Esophagus muscularis mucosa (tissue), 4 donors: ENCODE measurements around the gene MIGA1. TPM values are rescaled to one million over a fixed set of nuclear protein-coding genes. Genes with fewer than 3 reads are reported as not detected.

Source experiments
- DNase-seq: peaks from one replicate; pipeline ENCODE4 v3.0.0-alpha.2; 2017; ENCODE audit errors: extremely low spot score
- H3K27ac ChIP-seq, 4 donors: fragments of 200-600 bp; sonication (generic); replicated peaks in 1 of 4; 1 replicate in 3 of 4; 2 replicates in 1 of 4; pipeline ENCODE4 v1.5.1; 2016 to 2019; ENCODE audit warnings: mild to moderate bottlenecking in 1 of 4
- H3K27me3 ChIP-seq, 4 donors: fragments of 200-600 bp; sonication (generic); one replicate each; pipeline versions ENCODE4 v1.5.1 to v1.6.0; 2016 to 2019
- H3K36me3 ChIP-seq, 4 donors: fragments of 200-600 bp; sonication (generic); one replicate each; pipeline ENCODE4 v1.5.1; 2016 to 2019
- H3K4me1 ChIP-seq, 4 donors: fragments of 200-600 bp; sonication (generic); one replicate each; pipeline ENCODE4 v1.5.1; 2016 to 2019
- H3K4me3 ChIP-seq, 4 donors: fragments of 200-600 bp; sonication (generic); 1 replicate in 2 of 4; 2 replicates in 2 of 4; pipeline ENCODE4 v1.5.1; 2016 to 2019; ENCODE audit warnings: mild to moderate bottlenecking in 4 of 4, moderate library complexity in 1 of 4
- H3K9me3 ChIP-seq, 4 donors: fragments of 200-600 bp; sonication (generic); 1 replicate in 3 of 4; 2 replicates in 1 of 4; pipeline ENCODE4 v1.5.1; 2016 to 2019
- CTCF ChIP-seq, 3 experiments: fragments of 200-600 bp in 2 of 3; fragments of 450-650 bp in 1 of 3; sonication (generic) in 2 of 3; IDR thresholded peaks; one replicate each; pipeline ENCODE4 v1.5.1; 2017 to 2019; ENCODE audit warnings: antibody characterized with exemption in 3 of 3, mild to moderate bottlenecking in 2 of 3, moderate library complexity in 1 of 3
- EP300 ChIP-seq: sonication (generic); formaldehyde crosslinking; IDR thresholded peaks from one replicate; pipeline ENCODE4 v1.6.1; 2017; ENCODE audit warnings: antibody characterized with exemption
- POLR2A ChIP-seq: fragments of 450-650 bp; IDR thresholded peaks from one replicate; pipeline ENCODE4 v1.6.1; 2017; ENCODE audit warnings: antibody characterized with exemption, moderate library complexity, mild to moderate bottlenecking, low read depth
- POLR2AphosphoS5 ChIP-seq, 2 donors: sonication (generic); formaldehyde crosslinking; IDR thresholded peaks; one replicate each; pipeline ENCODE4 v1.6.1; 2017; ENCODE audit warnings: antibody characterized with exemption in 2 of 2
- WGBS: methylation state at CpG from one replicate; pipeline ENCODE4 v1.1.5; 2018; 5-methylcytosine and 5-hydroxymethylcytosine counted together
- intact Hi-C: fragments of 100-400 bp; cut with DNase I; formaldehyde crosslinking; loops from one replicate; pipeline ENCODE4 v1.15.1; 2023
- total RNA-seq, 4 donors: library from RNA; depleted of rRNA; stranded (reverse); fragments of >200 nt; gene quantifications; one replicate each; pipeline versions ENCODE4 v1.1.0 to v1.2.1, GENCODE V29; 2016

MIGA1 gene
- total RNA-seq, 4 donors from 2014 or later = 13.8 to 18.7 (median 16.1) TPM

GRCh38 chr1:77926561-77927357, 147.3 kb downstream of the MIGA1 start:
- H3K4me3 ChIP-seq = peak overlapping the region; percentile 7 to 32 (median 22)
- no peaks in the 10 kb centered on the region for H3K9me3 ChIP-seq
- TF ChIP-seq POLR2A = no peak
- TF ChIP-seq CTCF (IDR thresholded peaks at IDR 0.05) = no peak
- TF ChIP-seq EP300 = no peak
- TF ChIP-seq POLR2AphosphoS5 (IDR thresholded peaks at IDR 0.05) = peak in 1 of 2 donors; percentile 48
- H3K27me3 ChIP-seq = no peaks in the 10 kb centered on the region
- H3K36me3 ChIP-seq = peaks cover 30 to 96% (median 78%) of the 10 kb centered on the region in 4 donors
- peaks cover 0 to 27% (median 16%) of the 10 kb centered on the region in 4 donors for H3K4me1 ChIP-seq
- DNase-seq = no peak
- H3K27ac ChIP-seq = peak overlapping the region; percentile 30 to 53 (median 32)
- 66% methylated on average over 13 of the region's 13 CpGs for WGBS
- intact Hi-C loops = no loop called here

GRCh38 chr1:77927414-77927813, 148.0 kb downstream of the MIGA1 start:
- peaks cover 28 to 97% (median 80%) of the 10 kb centered on the region in 4 donors for H3K36me3 ChIP-seq

More at GRCh38 chr1:77927414-77927813, 148.0 kb downstream of the MIGA1 start:
- 88% methylated on average over 4 of the region's 4 CpGs for WGBS
- H3K9me3 ChIP-seq = no peaks in the 10 kb centered on the region
- no peaks in the 10 kb centered on the region for H3K27me3 ChIP-seq
- intact Hi-C loops = no loop called here
- H3K27ac ChIP-seq = peak overlapping the region in 1 of 4 donors; percentile 32
- peaks cover 0 to 27% (median 16%) of the 10 kb centered on the region in 4 donors for H3K4me1 ChIP-seq
- no peak for DNase-seq
- H3K4me3 ChIP-seq = no peak overlapping the region
- TF ChIP-seq EP300 = no peak
- no peak for TF ChIP-seq POLR2AphosphoS5 (IDR thresholded peaks at IDR 0.05)
- no peak for TF ChIP-seq POLR2A
- TF ChIP-seq CTCF (IDR thresholded peaks at IDR 0.05) = no peak

Other genes with a start within 250 kb of the MIGA1 start
- 10 to 100 TPM; 46.9 to 60.6 (median 55.0) TPM for gene ZZZ3, start 97.0 kb upstream of the MIGA1 start, total RNA-seq
- 10 to 100 TPM; 50.9 to 71.0 (median 59.2) TPM for gene USP33, start 19.8 kb upstream of the MIGA1 start, total RNA-seq
- 100 to 1,000 TPM; 153 to 272 (median 240) TPM for gene NEXN, start 109.0 kb downstream of the MIGA1 start, total RNA-seq
- 10 to 100 TPM; 48.2 to 86.8 (median 51.1) TPM for gene FUBP1, start 199.4 kb downstream of the MIGA1 start, total RNA-seq
- 10 to 100 TPM; 62.6 to 79.7 (median 70.4) TPM for gene DNAJB4, start 225.3 kb downstream of the MIGA1 start, total RNA-seq